Measurements from ENCODE around the gene EIF4G3.
"Not testable (repeated sequence)": the region's sequence is repeated elsewhere in the genome, so short reads cannot be mapped to it uniquely, and the experiment has no call there.

DNA sequence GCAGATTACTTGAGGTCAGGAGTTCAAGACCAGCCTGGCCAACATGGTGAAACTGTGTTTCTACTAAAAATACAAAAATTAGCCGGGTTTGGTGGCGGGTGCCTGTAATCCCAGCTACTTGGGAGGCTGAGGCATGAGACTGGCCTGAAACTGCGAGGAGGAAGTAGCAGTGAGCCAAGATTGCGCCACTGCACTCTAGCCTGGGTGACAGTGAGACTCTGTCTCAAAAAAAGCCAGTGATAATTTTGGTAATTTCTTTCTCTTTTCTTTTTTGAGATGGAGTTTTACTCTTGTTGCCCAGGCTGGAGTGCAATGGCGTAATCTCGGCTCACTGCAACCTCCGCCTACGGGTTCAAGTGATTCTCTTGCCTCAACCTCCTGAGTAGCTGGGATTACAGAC is 324.9 kb downstream of the EIF4G3 start:
- not testable (repeated sequence) for TF ChIP-seq CTCF, POLR2A (IDR thresholded peaks at IDR 0.05)

Measured in esophagus squamous epithelium (tissue), 4 donors.